GM21825 (cell line): ENCODE measurements around the gene TRMT10A.
"Not testable (repeated sequence)": the region's sequence is repeated elsewhere in the genome, so short reads cannot be mapped to it uniquely, and the experiment has no call there.

Source experiments
- ATAC-seq: cut with Tn5 transposase; IDR thresholded peaks from one replicate; pipeline ENCODE4 v1.9.1; 2021; ENCODE audit warnings: mild to moderate bottlenecking, moderate library complexity; ENCODE audit not compliant: unreplicated experiment

The TRMT10A gene

GRCh38 chr4:99564921-99565320 is 1.1 kb upstream of the TRMT10A start:
- no peak for ATAC-seq

GRCh38 chr4:99552872-99553271 is 11.0 kb downstream of the TRMT10A start:
- ATAC-seq, result no peak

GRCh38 chr4:99540277-99540939 is 23.4 kb downstream of the TRMT10A start:
- ATAC-seq, result no peak

GRCh38 chr4:99537674-99538073 is 26.2 kb downstream of the TRMT10A start:
- no peak for ATAC-seq

GRCh38 chr4:99536848-99537247 is 27.0 kb downstream of the TRMT10A start:
- no peak for ATAC-seq

- no peak for ATAC-seq
Measured at GRCh38 chr4:99536271-99536670, 27.6 kb downstream of the TRMT10A start.

GRCh38 chr4:99534699-99535098 is 29.1 kb downstream of the TRMT10A start:
- ATAC-seq, result not testable (repeated sequence)

GRCh38 chr4:99529956-99530355 is 33.9 kb downstream of the TRMT10A start:
- ATAC-seq, result no peak

- no peak for ATAC-seq
Measured at GRCh38 chr4:99529228-99529627, 34.6 kb downstream of the TRMT10A start.

GRCh38 chr4:99518601-99519295 is 45.1 kb downstream of the TRMT10A start:
- ATAC-seq, result no peak

- ATAC-seq, result no peak
Measured at GRCh38 chr4:99510721-99511120, 53.1 kb downstream of the TRMT10A start, which contains the start of gene C4orf17. Gene C4orf17, plus strand, starts transcription at chr4:99511021. Its CDS starts 2,061 bp downstream, at chr4:99513082.

GRCh38 chr4:99507762-99508161 is 56.1 kb downstream of the TRMT10A start:
- ATAC-seq, result no peak

GRCh38 chr4:99507349-99507748 is 56.5 kb downstream of the TRMT10A start:
- ATAC-seq, result no peak

- no peak for ATAC-seq
Measured at GRCh38 chr4:99506781-99507180, 57.1 kb downstream of the TRMT10A start.

GRCh38 chr4:99504804-99505502 is 58.9 kb downstream of the TRMT10A start:
- no peak for ATAC-seq
